GM18517 (cell line): Measurements from ENCODE around the gene CPA1.

Experiments used
- ATAC-seq: cut with Tn5 transposase; IDR thresholded peaks from one replicate; pipeline ENCODE4 v1.9.1; 2021; ENCODE audit warnings: mild to moderate bottlenecking, moderate library complexity; ENCODE audit not compliant: unreplicated experiment

CPA1 gene

GRCh38 chr7:130353196-130353595, 27.1 kb upstream of the CPA1 start:
- no peak for ATAC-seq

- no peak for ATAC-seq
Observed at GRCh38 chr7:130356121-130356875, 24.0 kb upstream of the CPA1 start.

- no peak for ATAC-seq
Observed at GRCh38 chr7:130356876-130357611, 23.2 kb upstream of the CPA1 start.

GRCh38 chr7:130358471-130358870, 21.8 kb upstream of the CPA1 start:
- ATAC-seq: no peak

- ATAC-seq: no peak
Observed at GRCh38 chr7:130359276-130359857, 20.9 kb upstream of the CPA1 start.

GRCh38 chr7:130360518-130360917, 19.8 kb upstream of the CPA1 start:
- ATAC-seq: no peak

- no peak for ATAC-seq
Observed at GRCh38 chr7:130361681-130362080, 18.6 kb upstream of the CPA1 start.

- ATAC-seq: no peak
Observed at GRCh38 chr7:130362251-130362816, 18.0 kb upstream of the CPA1 start.

GRCh38 chr7:130363026-130363847, 17.1 kb upstream of the CPA1 start:
- no peak for ATAC-seq

GRCh38 chr7:130364451-130364850, 15.8 kb upstream of the CPA1 start:
- no peak for ATAC-seq

GRCh38 chr7:130365088-130365487, 15.2 kb upstream of the CPA1 start:
- ATAC-seq: no peak

- peak; percentile 56 for ATAC-seq
Observed at GRCh38 chr7:130365511-130366441, 14.5 kb upstream of the CPA1 start.

- no peak for ATAC-seq
Observed at GRCh38 chr7:130366564-130366963, 13.7 kb upstream of the CPA1 start.

- no peak for ATAC-seq
Observed at GRCh38 chr7:130367088-130367755, 13.1 kb upstream of the CPA1 start.

- no peak for ATAC-seq
Observed at GRCh38 chr7:130367836-130368746, 12.2 kb upstream of the CPA1 start.

GRCh38 chr7:130369110-130369711, 11.1 kb upstream of the CPA1 start:
- ATAC-seq: no peak

- ATAC-seq: no peak
Observed at GRCh38 chr7:130369831-130370550, 10.3 kb upstream of the CPA1 start.
